ENCODE measurements around the gene ZNF768. TPM values are rescaled to one million over a fixed set of nuclear protein-coding genes. Genes with fewer than 3 reads are reported as not detected.

The ZNF768 gene
- total and polyA plus RNA-seq, 2 of the 13 experiments (the other 11 are each of a cell fraction or from before 2014, with no cell fraction given) = 26.7 to 34.4 TPM

GRCh38 chr16:30528799-30529457 is 2.6 kb upstream of the ZNF768 start (continued):
- no peak for TF ChIP-seq ZNF704 (CRISPR knock-in tag; IDR thresholded peaks at IDR 0.05; ENCODE audit: borderline replicate concordance)

GRCh38 chr16:30527635-30528178 is 1.3 kb upstream of the ZNF768 start:
- ATAC-seq = no peak
- TF ChIP-seq ZNF501 (CRISPR knock-in tag; IDR thresholded peaks at IDR 0.05) = peak; percentile 10; the same call in 1 of the 2 replicates
- TF ChIP-seq FUBP1 (CRISPR knock-in tag; IDR thresholded peaks at IDR 0.05; ENCODE audit: borderline replicate concordance) = no peak
- TF ChIP-seq RAD51 (IDR thresholded peaks at IDR 0.05; ENCODE audit: borderline replicate concordance) = no peak
- TF ChIP-seq AHDC1 (CRISPR knock-in tag; IDR thresholded peaks at IDR 0.05; ENCODE audit: borderline replicate concordance) = 0 out of 2 replicates have a peak, but pooled peaks have one; percentile 39
- 0 out of 2 replicates have a peak, but pooled peaks have one; percentile 56 for TF ChIP-seq ZNF816 (CRISPR knock-in tag; IDR thresholded peaks at IDR 0.05; ENCODE audit: borderline replicate concordance)
- no peak for TF ChIP-seq ZBTB14 (CRISPR knock-in tag; IDR thresholded peaks at IDR 0.05)
- 0 out of 2 replicates have a peak, but pooled peaks have one; percentile 13 for TF ChIP-seq ZSCAN9 (CRISPR knock-in tag; IDR thresholded peaks at IDR 0.05; ENCODE audit: borderline replicate concordance)
- 0 out of 2 replicates have a peak, but pooled peaks have one; percentile 5 for TF ChIP-seq ZNF431 (CRISPR knock-in tag; IDR thresholded peaks at IDR 0.05; ENCODE audit: borderline replicate concordance, low read depth)

More at GRCh38 chr16:30527635-30528178, 1.3 kb upstream of the ZNF768 start:
- Histone ChIP-seq H3K9ac (ENCODE audit: insufficient read depth, low read depth, low read length) (peak overlapping the region; percentile 36), H3K4me3 (replicated peaks in 1 of 3; ENCODE audit: insufficient read depth in 1 of 3, low read depth in 2 of 3, low read length in 3 of 3) (peak overlapping the region; percentile 25 to 97 (median 42); a peak in 5 of 6 replicates), H2AFZ (ENCODE audit: low read length) (no peak overlapping the region), H3K79me2 (ENCODE audit: insufficient read depth, low read length) (no peaks in the 10 kb centered on the region), H3K4me1 (ENCODE audit: insufficient read depth, low read length) (peaks cover 58% of the 10 kb centered on the region), H3K36me3 (replicated peaks in 1 of 2; ENCODE audit: control insufficient read depth in 1 of 2, insufficient read depth in 2 of 2, low read length in 2 of 2) (peaks cover 3 to 8% of the 10 kb centered on the region in 2 experiments; a peak in 2 of 5 replicates), H3K4me2 (ENCODE audit: low read depth, low read length) (peak overlapping the region; percentile 80), H3K27ac (ENCODE audit: extremely low read length, insufficient read depth, low read length) (peak overlapping the region; percentile 26), H4K20me1 (ENCODE audit: insufficient read depth, low read length) (no peaks in the 10 kb centered on the region), H3K27me3 (ENCODE audit: control insufficient read depth in 1 of 2, insufficient read depth in 2 of 2, low read length in 2 of 2) (no peaks in the 10 kb centered on the region; a peak in 1 of 5 replicates), H3K9me3 (ENCODE audit: low read length) (no peaks in the 10 kb centered on the region)
- peak; percentile 28 for FAIRE-seq
- ChIA-PET CTCF (ENCODE audit: low intra/inter-chr PET ratio, low total read pairs) (no interaction called here), POLR2A (interaction anchor here (0.8 to 1.8 kb wide), 24 partner anchors 8 to 220 kb away, joined by 3 to 28 read pairs (median 4); partner anchors contain the start of genes CD2BP2, DCTPP1, PHKG2 and ZNF688)
- BruUV-seq (replicated peaks) = TSS peak; percentile 70
- in situ Hi-C loops (cut with HindIII; ENCODE audit: extremely low pct_ligation_motif_present, low pct_unique_long_range_greater_than_20kb) = no loop called here
- WGBS (ENCODE audit: low lambda C conversion rate) = 68% methylated on average over 14 of the region's 14 CpGs
- intact Hi-C loops (cut with micrococcal nuclease; ENCODE audit: unreplicated experiment) = loop anchor here (2.0 to 10.0 kb wide), 6 partner anchors 31 to 170 kb away; partner anchors contain the start of genes DCTPP1, FBRS, PRR14 and SRCAP
- no peak for DNase-seq (ENCODE audit: low spot score)

Data from HepG2 (cell line).